Measurements from ENCODE around the gene DNAJB9. TPM values are rescaled to one million over a fixed set of nuclear protein-coding genes. Genes with fewer than 3 reads are reported as not detected.

The DNAJB9 gene
- total and polyA plus RNA-seq, 4 donors, result 27.6 to 164 (median 49.4) TPM

- 12% methylated on average over 3 of the region's 3 CpGs for WGBS
- no peak for DNase-seq (ENCODE audit: low spot score)
- Histone ChIP-seq H3K27ac (ENCODE audit: low read depth in 1 of 2, low read length in 2 of 2) (peak overlapping the region; percentile 97 to 100), H3K9ac (ENCODE audit: low read depth in 1 of 2, low read length in 2 of 2) (peak overlapping the region; percentile 45 to 98), H3K4me3 (ENCODE audit: low read depth in 1 of 3, low read length in 3 of 3) (peak overlapping the region; percentile 61 to 77 (median 68)), H3K36me3 (ENCODE audit: control insufficient read depth in 4 of 4, insufficient read depth in 3 of 4, low read depth in 1 of 4, low read length in 3 of 4) (no peaks in the 10 kb centered on the region), H3K9me3 (ENCODE audit: control insufficient read depth in 4 of 4, low read length in 3 of 4) (no peaks in the 10 kb centered on the region), H3K27me3 (ENCODE audit: control insufficient read depth in 4 of 4, insufficient read depth in 4 of 4, low read length in 3 of 4) (no peaks in the 10 kb centered on the region), H3K4me1 (ENCODE audit: control insufficient read depth in 4 of 4, insufficient read depth in 4 of 4, low read length in 3 of 4) (peaks cover 3 to 27% (median 12%) of the 10 kb centered on the region in 4 donors)
- no peak for TF ChIP-seq NR2F2 (IDR thresholded peaks at IDR 0.05)
- TF ChIP-seq FOXA1 (IDR thresholded peaks at IDR 0.05), result no peak
- no peak for TF ChIP-seq ATF3 (IDR thresholded peaks at IDR 0.05)
- TF ChIP-seq MAX (IDR thresholded peaks at IDR 0.05), result no peak
- TF ChIP-seq GABPA (IDR thresholded peaks at IDR 0.05 in 1 of 2, conservative IDR thresholded peaks at IDR 0.05 in 1 of 2), result no peak
- TF ChIP-seq TAF1 (conservative IDR thresholded peaks at IDR 0.05), result peak; percentile 18
Observed at GRCh38 chr7:108526768-108527017, 43.0 kb upstream of the DNAJB9 start.

GRCh38 chr7:108528183-108528712 lies 41.4 kb upstream of the DNAJB9 start:
- H3K9me3 ChIP-seq (ENCODE audit: control insufficient read depth in 4 of 4, low read length in 3 of 4), result no peaks in the 10 kb centered on the region
- no peaks in the 10 kb centered on the region for H3K27me3 ChIP-seq (ENCODE audit: control insufficient read depth in 4 of 4, insufficient read depth in 4 of 4, low read length in 3 of 4)
- no peak overlapping the region for H3K27ac ChIP-seq (ENCODE audit: low read depth in 1 of 2, low read length in 2 of 2)
- no peak overlapping the region for H3K4me3 ChIP-seq (ENCODE audit: low read depth in 1 of 3, low read length in 3 of 3)
- no peak for TF ChIP-seq EGR1 (IDR thresholded peaks at IDR 0.05; ENCODE audit: low read depth in 2 of 2)
- TF ChIP-seq ZBTB33 (IDR thresholded peaks at IDR 0.05), result no peak
- TF ChIP-seq FOXA2 (IDR thresholded peaks at IDR 0.05), result no peak
- TF ChIP-seq NR2F2 (IDR thresholded peaks at IDR 0.05), result no peak
- TF ChIP-seq JUND (IDR thresholded peaks at IDR 0.05), result no peak
- TF ChIP-seq SP1 (IDR thresholded peaks at IDR 0.05), result no peak
- no peak for TF ChIP-seq RXRA (IDR thresholded peaks at IDR 0.05)
- TF ChIP-seq CTCF (IDR thresholded peaks at IDR 0.05; ENCODE audit: low read depth, low read length, missing input control), result no peak
- TF ChIP-seq YY1 (IDR thresholded peaks at IDR 0.05), result no peak
- WGBS, result 89% methylated on average over 6 of the region's 6 CpGs
- H3K36me3 ChIP-seq (ENCODE audit: control insufficient read depth in 4 of 4, insufficient read depth in 3 of 4, low read depth in 1 of 4, low read length in 3 of 4), result no peaks in the 10 kb centered on the region
- H3K4me1 ChIP-seq (ENCODE audit: control insufficient read depth in 4 of 4, insufficient read depth in 4 of 4, low read length in 3 of 4), result peaks cover 0 to 20% (median 10%) of the 10 kb centered on the region in 4 donors
- DNase-seq (ENCODE audit: low spot score), result no peak
- H3K9ac ChIP-seq (ENCODE audit: low read depth in 1 of 2, low read length in 2 of 2), result no peak overlapping the region

GRCh38 chr7:108529341-108529740 lies 40.3 kb upstream of the DNAJB9 start:
- Histone ChIP-seq H3K9ac (ENCODE audit: low read depth in 1 of 2, low read length in 2 of 2) (no peak overlapping the region), H3K27me3 (ENCODE audit: control insufficient read depth in 4 of 4, insufficient read depth in 4 of 4, low read length in 3 of 4) (no peaks in the 10 kb centered on the region), H3K36me3 (ENCODE audit: control insufficient read depth in 4 of 4, insufficient read depth in 3 of 4, low read depth in 1 of 4, low read length in 3 of 4) (no peaks in the 10 kb centered on the region), H3K27ac (ENCODE audit: low read depth in 1 of 2, low read length in 2 of 2) (no peak overlapping the region), H3K4me3 (ENCODE audit: low read depth in 1 of 3, low read length in 3 of 3) (no peak overlapping the region), H3K9me3 (ENCODE audit: control insufficient read depth in 4 of 4, low read length in 3 of 4) (no peaks in the 10 kb centered on the region), H3K4me1 (ENCODE audit: control insufficient read depth in 4 of 4, insufficient read depth in 4 of 4, low read length in 3 of 4) (peaks cover 0 to 9% (median 2%) of the 10 kb centered on the region in 4 donors)
- 79% methylated on average over 3 of the region's 3 CpGs for WGBS
- DNase-seq (ENCODE audit: low spot score), result no peak
- TF ChIP-seq MAX (IDR thresholded peaks at IDR 0.05), result no peak
- TF ChIP-seq HNF4A (conservative IDR thresholded peaks at IDR 0.05), result no peak
- no peak for TF ChIP-seq FOXA1 (IDR thresholded peaks at IDR 0.05)
- TF ChIP-seq FOXA2 (IDR thresholded peaks at IDR 0.05), result no peak
- no peak for TF ChIP-seq ZBTB33 (IDR thresholded peaks at IDR 0.05)
- no peak for TF ChIP-seq GABPA (IDR thresholded peaks at IDR 0.05 in 1 of 2, conservative IDR thresholded peaks at IDR 0.05 in 1 of 2)
- no peak for TF ChIP-seq SP1 (IDR thresholded peaks at IDR 0.05)
- no peak for TF ChIP-seq TAF1 (conservative IDR thresholded peaks at IDR 0.05)
- TF ChIP-seq EGR1 (IDR thresholded peaks at IDR 0.05; ENCODE audit: low read depth in 2 of 2), result no peak
- TF ChIP-seq YY1 (IDR thresholded peaks at IDR 0.05), result no peak
- no peak for TF ChIP-seq CTCF (IDR thresholded peaks at IDR 0.05; ENCODE audit: low read depth, low read length, missing input control)
